IMR-90 (cell line): ENCODE data around the gene HPS4. TPM values are rescaled to one million over a fixed set of nuclear protein-coding genes. Genes with fewer than 3 reads are reported as not detected.

Source experiments
- ATAC-seq: fragments of 200-7000 bp; cut with Tn5 transposase; 2 replicates; pipeline ENCODE4 v1.9.1; 2020; ENCODE audit warnings: low read depth, mild to moderate bottlenecking, moderate library complexity
- BruUV-seq: library from RNA; stranded (reverse); fragments of 400-500 nt; replicated peaks from 2 replicates; lab custom pipeline; 2021; lab: Mats Ljungman, UMichigan
- CTCF ChIA-PET: fragments of 300-600 bp; formaldehyde crosslinking; extraction: SDS; loops from one replicate; lab custom pipeline; 2021; ENCODE audit warnings: antibody characterized with exemption; lab: Yijun Ruan, JAX
- POLR2A ChIA-PET: fragments of 300-600 bp; sonication (Branson Sonifier 250); formaldehyde crosslinking; loops from one replicate; lab custom pipeline; 2022; ENCODE audit warnings: antibody characterized with exemption; ENCODE audit not compliant: unreplicated experiment; lab: Charles Lee
- DNase-seq: peaks from one replicate; pipeline ENCODE4 v3.0.0; 2013
- H2AFZ ChIP-seq: replicated peaks from 2 replicates; pipeline ENCODE3; 2013; ENCODE audit warnings: low read length, mild to moderate bottlenecking; ENCODE audit not compliant: poor library complexity
- H2AK5ac ChIP-seq: 2 replicates; pipeline ENCODE4 v1.6.1; 2013; ENCODE audit warnings: low read depth, low read length, inconsistent platforms
- H2AK9ac ChIP-seq: replicated peaks from 2 replicates; pipeline ENCODE3; 2013; ENCODE audit warnings: mild to moderate bottlenecking, low read depth, low read length, moderate library complexity; ENCODE audit not compliant: poor library complexity
- H2BK120ac ChIP-seq: 2 replicates; pipeline ENCODE4 v1.6.1; 2013; ENCODE audit warnings: low read depth, low read length, inconsistent platforms
- H2BK15ac ChIP-seq: 3 replicates; pipeline ENCODE4 v1.6.1; 2013; ENCODE audit warnings: low read depth, low read length, inconsistent platforms
- H2BK20ac ChIP-seq: 2 replicates; pipeline ENCODE4 v1.6.1; 2013; ENCODE audit warnings: low read depth, mild to moderate bottlenecking, inconsistent platforms, low read length, moderate library complexity
- H2BK5ac ChIP-seq: 2 replicates; pipeline ENCODE4 v1.6.1; 2013; ENCODE audit warnings: mild to moderate bottlenecking, low read depth, low read length, inconsistent platforms; ENCODE audit not compliant: poor library complexity, severe bottlenecking
- H3K14ac ChIP-seq: replicated peaks from 2 replicates; pipeline ENCODE4 v1.6.1; 2013; ENCODE audit warnings: low read depth, low read length, inconsistent platforms
- H3K18ac ChIP-seq: 2 replicates; pipeline ENCODE4 v1.6.1; 2013; ENCODE audit warnings: low read depth, low read length, control low read depth
- H3K23ac ChIP-seq: 2 replicates; pipeline ENCODE4 v1.6.1; 2013; ENCODE audit warnings: low read depth, low read length, inconsistent platforms
- H3K27ac ChIP-seq: 2 replicates; pipeline ENCODE4 v1.5.1; 2013; ENCODE audit warnings: mild to moderate bottlenecking, control low read depth, low read length; ENCODE audit not compliant: insufficient read depth
- H3K27me3 ChIP-seq: 2 replicates; pipeline ENCODE4 v1.6.1; 2013; ENCODE audit warnings: low read length; ENCODE audit not compliant: control insufficient read depth, insufficient read depth
- H3K36me3 ChIP-seq: 2 replicates; pipeline ENCODE4 v1.6.1; 2013; ENCODE audit warnings: low read length, mixed read lengths; ENCODE audit not compliant: control insufficient read depth, insufficient read depth
- H3K4ac ChIP-seq: 2 replicates; pipeline ENCODE4 v1.6.1; 2013; ENCODE audit warnings: low read depth, low read length, inconsistent platforms
- H3K4me1 ChIP-seq: 2 replicates; pipeline ENCODE4 v1.6.1; 2013; ENCODE audit warnings: low read length, mixed read lengths; ENCODE audit not compliant: control insufficient read depth, insufficient read depth
- H3K4me2 ChIP-seq: 2 replicates; pipeline ENCODE4 v1.6.1; 2013; ENCODE audit warnings: low read depth, mild to moderate bottlenecking, control low read depth, low read length, moderate library complexity
- H3K4me3 ChIP-seq: 2 replicates; pipeline ENCODE4 v1.5.1; 2013; ENCODE audit warnings: low read depth, mild to moderate bottlenecking, control low read depth, low read length, moderate library complexity; ENCODE audit not compliant: insufficient read depth
- H3K56ac ChIP-seq: 2 replicates; pipeline ENCODE4 v1.6.1; 2013; ENCODE audit warnings: low read length, inconsistent platforms; ENCODE audit not compliant: insufficient read depth; ENCODE audit errors: extremely low read depth
- H3K79me1 ChIP-seq, 2 experiments: 2 replicates each; pipeline ENCODE4 v1.6.1; 2013; ENCODE audit warnings: low read length in 2 of 2, inconsistent platforms in 1 of 2, low read depth in 1 of 2
- H3K9ac ChIP-seq: 2 replicates; pipeline ENCODE4 v1.6.1; 2013; ENCODE audit warnings: low read depth, low read length, control low read depth
- H3K9me1 ChIP-seq: 2 replicates; pipeline ENCODE4 v1.6.1; 2013; ENCODE audit warnings: low read length, inconsistent platforms; ENCODE audit not compliant: insufficient read depth
- H3K9me3 ChIP-seq: 2 replicates; pipeline ENCODE4 v1.6.1; 2013; ENCODE audit warnings: low read length; ENCODE audit not compliant: control insufficient read depth, insufficient read depth
- H4K20me1 ChIP-seq: 2 replicates; pipeline ENCODE4 v1.6.1; 2013; ENCODE audit warnings: low read length, inconsistent platforms; ENCODE audit not compliant: insufficient read depth
- H4K5ac ChIP-seq: 2 replicates; pipeline ENCODE4 v1.6.1; 2013; ENCODE audit warnings: mild to moderate bottlenecking, low read depth, low read length, control low read depth
- H4K8ac ChIP-seq, 2 experiments: 2 replicates each; pipeline ENCODE4 v1.6.1; 2013; ENCODE audit warnings: low read depth in 2 of 2, low read length in 2 of 2, control low read depth in 1 of 2, inconsistent platforms in 1 of 2
- H4K91ac ChIP-seq: 2 replicates; pipeline ENCODE4 v1.6.1; 2013; ENCODE audit warnings: low read depth, low read length, inconsistent platforms; ENCODE audit not compliant: insufficient read depth
- BHLHE40 ChIP-seq: fragments of 150-350 bp; IDR thresholded peaks from 2 replicates; pipeline ENCODE4 v1.6.1; 2016; ENCODE audit warnings: mild to moderate bottlenecking, low read depth, low read length
- CEBPB ChIP-seq: IDR thresholded peaks from 2 replicates; pipeline ENCODE4 v1.6.1; 2012; ENCODE audit warnings: low read depth, low read length, improper control_type of control experiment
- FOS ChIP-seq: fragments of 150-350 bp; IDR thresholded peaks from 2 replicates; pipeline ENCODE4 v1.6.1; 2016; ENCODE audit warnings: low read depth, low read length
- MAFK ChIP-seq: IDR thresholded peaks from 2 replicates; pipeline ENCODE4 v1.6.1; 2012; ENCODE audit warnings: low read depth, low read length, improper control_type of control experiment
- MAZ ChIP-seq: IDR thresholded peaks from 2 replicates; pipeline ENCODE4 v1.6.1; 2012; ENCODE audit warnings: low read depth, mild to moderate bottlenecking, low read length, improper control_type of control experiment, moderate library complexity, borderline replicate concordance
- MXI1 ChIP-seq: IDR thresholded peaks from 2 replicates; pipeline ENCODE4 v1.6.1; 2012; ENCODE audit warnings: low read depth, mild to moderate bottlenecking, low read length, moderate library complexity, borderline replicate concordance
- POLR2A ChIP-seq: IDR thresholded peaks from 2 replicates; pipeline ENCODE4 v1.6.1; 2012; ENCODE audit warnings: mild to moderate bottlenecking, low read depth, low read length
- RAD21 ChIP-seq: IDR thresholded peaks from 2 replicates; pipeline ENCODE4 v1.6.1; 2012; ENCODE audit warnings: low read length, improper control_type of control experiment
- RCOR1 ChIP-seq: IDR thresholded peaks from 2 replicates; pipeline ENCODE4 v1.6.1; 2012; ENCODE audit warnings: mild to moderate bottlenecking, low read length, improper control_type of control experiment; ENCODE audit not compliant: insufficient replicate concordance
- RFX5 ChIP-seq: IDR thresholded peaks from 2 replicates; pipeline ENCODE4 v1.8.0; 2012; ENCODE audit warnings: low read depth, mild to moderate bottlenecking, low read length, moderate library complexity
- SMC3 ChIP-seq: fragments of 150-350 bp; IDR thresholded peaks from 2 replicates; pipeline ENCODE4 v1.6.1; 2016; ENCODE audit warnings: low read depth, mild to moderate bottlenecking, antibody characterized with exemption, low read length, moderate library complexity
- WGBS, 2 experiments: methylation state at CpG; one replicate each; pipeline versions ENCODE4 v1.1.5 to v1.1.7; 2013; ENCODE audit warnings: missing lambda C conversion rate in 2 of 2; ENCODE audit not compliant: insufficient read length in 1 of 2; ENCODE audit errors: extremely low coverage in 2 of 2; 5-methylcytosine and 5-hydroxymethylcytosine counted together
- dilution Hi-C: fragments of 300-500 bp; cut with HindIII; formaldehyde crosslinking; loops from one replicate; pipeline ENCODE4 v1.14.3; 2018; ENCODE audit warnings: low sequenced_read_pairs; ENCODE audit not compliant: unreplicated experiment
- in situ Hi-C: fragments of 300-500 bp; cut with MboI; formaldehyde crosslinking; loops from 3 replicates; pipeline ENCODE4 v1.14.3; 2019; ENCODE audit warnings: low sequenced_read_pairs, inconsistent platforms, mixed read lengths
- intact Hi-C: fragments of 100-400 bp; cut with micrococcal nuclease; formaldehyde crosslinking; loops from 2 replicates; pipeline ENCODE4 v1.10.0; 2022
- polyA plus RNA-seq, 3 experiments: library from polyadenylated mRNA; depleted of rRNA; stranded (reverse); fragments of >200 nt; gene quantifications; 2 replicates each; pipeline ENCODE4 v1.2.3, GENCODE V29; 2012; ENCODE audit warnings: low replicate concordance in 1 of 3
- total RNA-seq: library from RNA; depleted of rRNA; stranded (reverse); fragments of >200 nt; gene quantifications from 2 replicates; pipeline ENCODE4 v1.2.3, GENCODE V29; 2012
- TF ChIP-seq, protein P1 (sequence below): conservative IDR thresholded peaks from 2 replicates; pipeline ENCODE4 v1.5.1; 2012; ENCODE audit warnings: mild to moderate bottlenecking, low read depth, low read length, improper control_type of control experiment
- TF ChIP-seq, protein P2 (sequence below): fragments of 150-350 bp; IDR thresholded peaks from 2 replicates; pipeline ENCODE4 v1.6.1; 2016; ENCODE audit warnings: low read depth, mild to moderate bottlenecking, low read length, moderate library complexity, borderline replicate concordance
- TF ChIP-seq, protein P3 (sequence below): fragments of 150-350 bp; IDR thresholded peaks from 2 replicates; pipeline ENCODE4 v1.6.1; 2017; ENCODE audit warnings: mild to moderate bottlenecking, antibody characterized with exemption, low read length, low read depth

The HPS4 gene
- total and polyA plus RNA-seq, 2 of the 4 experiments (the other 2 are of a cell fraction) = 15.8 to 19.0 TPM

DNA sequence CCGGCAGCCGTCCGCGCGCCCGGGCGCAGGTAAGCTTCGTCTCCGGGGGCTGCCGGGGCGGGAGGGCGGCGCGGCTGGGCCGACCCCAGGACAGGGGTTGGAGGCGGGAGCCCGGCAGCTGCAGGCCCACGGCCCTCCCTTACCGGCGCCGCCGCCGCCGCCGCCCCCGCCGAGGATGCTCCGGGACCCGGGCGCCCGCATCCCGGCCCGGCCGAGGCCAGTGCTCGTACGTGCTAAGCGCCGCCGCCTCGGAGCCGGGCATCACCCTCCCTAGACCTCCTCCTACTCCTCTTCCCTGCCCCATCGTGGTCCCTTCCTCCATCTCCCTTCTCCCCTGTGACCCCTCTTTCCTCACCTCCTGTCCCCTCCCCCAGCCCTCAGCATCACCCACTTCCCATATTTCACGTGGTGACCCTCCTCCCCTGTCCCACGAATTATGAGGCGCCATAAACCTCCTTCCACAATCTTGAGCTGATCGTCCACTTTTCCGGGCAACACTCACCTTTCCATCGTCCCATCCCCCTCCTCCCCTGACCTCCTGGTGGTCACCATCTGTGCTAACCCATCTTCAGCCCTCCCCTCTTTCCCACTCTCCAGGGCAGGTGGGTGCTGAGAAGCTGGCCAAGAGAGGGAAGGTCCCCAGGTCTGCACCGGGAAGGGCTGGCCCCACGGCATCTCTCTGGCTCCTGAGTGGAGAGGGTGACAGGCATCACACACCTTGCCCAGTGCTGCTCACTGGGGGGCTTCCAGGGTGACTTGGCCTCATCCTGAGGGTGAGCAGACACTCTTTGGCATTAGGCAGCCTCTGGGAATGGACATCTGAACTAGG is 53.9 kb downstream of the HPS4 start:
- peak overlapping the region; percentile 91 for H3K4me2 ChIP-seq
- DNase-seq = no peak
- no peak overlapping the region for H3K9ac ChIP-seq
- BruUV-seq = no TSS peak
- H2BK15ac ChIP-seq = no peak overlapping the region
- H4K5ac ChIP-seq = no peak overlapping the region
- ChIA-PET POLR2A (no interaction called here), CTCF (interaction anchor here (1.1 kb wide), 1 partner anchor 62 kb away, joined by 3 read pairs; no protein-coding TSS in a partner anchor)
- no peaks in the 10 kb centered on the region for H3K79me1 ChIP-seq
- peak overlapping the region; percentile 72 for H3K4me3 ChIP-seq
- peak overlapping the region; percentile 25 to 39; a peak in 1 of 4 replicates for H4K8ac ChIP-seq
- no peak overlapping the region for H4K91ac ChIP-seq
- peak overlapping the region; percentile 55; the same call in 1 of the 2 replicates for H3K4ac ChIP-seq
- dilution Hi-C loops (no loop called here), in situ Hi-C loops (no loop called here), intact Hi-C loops (no loop called here)
- H2AFZ ChIP-seq = peak overlapping the region; percentile 90
- H2AK9ac ChIP-seq = peak overlapping the region; percentile 85
- H2AK5ac ChIP-seq = no peak overlapping the region
- H3K14ac ChIP-seq = peak overlapping the region; percentile 43; the same call in 1 of the 2 replicates
- H3K18ac ChIP-seq = no peak overlapping the region
- H3K27me3 ChIP-seq = peaks cover 19% of the 10 kb centered on the region
- WGBS, 2 experiments = 2% methylated on average over 18 of the region's 50 CpGs; no CpG with 5 or more reads in 1 of the 2 experiments
- H2BK20ac ChIP-seq = no peak overlapping the region; the same call in 1 of the 2 replicates
- no peaks in the 10 kb centered on the region for H3K9me3 ChIP-seq
- H2BK120ac ChIP-seq = no peak overlapping the region
- H3K56ac ChIP-seq = no peak overlapping the region
- H4K20me1 ChIP-seq = no peaks in the 10 kb centered on the region
- 0 out of 2 replicates have a peak, but pooled peaks cover 2% of the 10 kb centered on the region for H3K4me1 ChIP-seq
- peak; percentile 33 for ATAC-seq
- no peak overlapping the region for H2BK5ac ChIP-seq
- 0 out of 2 replicates have a peak, but pooled peaks cover 6% of the 10 kb centered on the region for H3K9me1 ChIP-seq
- peak overlapping the region; percentile 80 for H3K23ac ChIP-seq
- no peaks in the 10 kb centered on the region; the same call in 1 of the 2 replicates for H3K36me3 ChIP-seq
- no peak overlapping the region for H3K27ac ChIP-seq
- TF ChIP-seq RFX5 (no peak), RAD21 (no peak), MAFK (no peak), MAZ (no peak), CEBPB (no peak), FOS (no peak), BHLHE40 (no peak), RCOR1 (no peak), POLR2A (no peak), MXI1 (no peak), SMC3 (no peak)
- TF ChIP-seq, protein P1, sequence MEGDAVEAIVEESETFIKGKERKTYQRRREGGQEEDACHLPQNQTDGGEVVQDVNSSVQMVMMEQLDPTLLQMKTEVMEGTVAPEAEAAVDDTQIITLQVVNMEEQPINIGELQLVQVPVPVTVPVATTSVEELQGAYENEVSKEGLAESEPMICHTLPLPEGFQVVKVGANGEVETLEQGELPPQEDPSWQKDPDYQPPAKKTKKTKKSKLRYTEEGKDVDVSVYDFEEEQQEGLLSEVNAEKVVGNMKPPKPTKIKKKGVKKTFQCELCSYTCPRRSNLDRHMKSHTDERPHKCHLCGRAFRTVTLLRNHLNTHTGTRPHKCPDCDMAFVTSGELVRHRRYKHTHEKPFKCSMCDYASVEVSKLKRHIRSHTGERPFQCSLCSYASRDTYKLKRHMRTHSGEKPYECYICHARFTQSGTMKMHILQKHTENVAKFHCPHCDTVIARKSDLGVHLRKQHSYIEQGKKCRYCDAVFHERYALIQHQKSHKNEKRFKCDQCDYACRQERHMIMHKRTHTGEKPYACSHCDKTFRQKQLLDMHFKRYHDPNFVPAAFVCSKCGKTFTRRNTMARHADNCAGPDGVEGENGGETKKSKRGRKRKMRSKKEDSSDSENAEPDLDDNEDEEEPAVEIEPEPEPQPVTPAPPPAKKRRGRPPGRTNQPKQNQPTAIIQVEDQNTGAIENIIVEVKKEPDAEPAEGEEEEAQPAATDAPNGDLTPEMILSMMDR = no peak
- TF ChIP-seq, protein P2, sequence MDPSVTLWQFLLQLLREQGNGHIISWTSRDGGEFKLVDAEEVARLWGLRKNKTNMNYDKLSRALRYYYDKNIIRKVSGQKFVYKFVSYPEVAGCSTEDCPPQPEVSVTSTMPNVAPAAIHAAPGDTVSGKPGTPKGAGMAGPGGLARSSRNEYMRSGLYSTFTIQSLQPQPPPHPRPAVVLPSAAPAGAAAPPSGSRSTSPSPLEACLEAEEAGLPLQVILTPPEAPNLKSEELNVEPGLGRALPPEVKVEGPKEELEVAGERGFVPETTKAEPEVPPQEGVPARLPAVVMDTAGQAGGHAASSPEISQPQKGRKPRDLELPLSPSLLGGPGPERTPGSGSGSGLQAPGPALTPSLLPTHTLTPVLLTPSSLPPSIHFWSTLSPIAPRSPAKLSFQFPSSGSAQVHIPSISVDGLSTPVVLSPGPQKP = no peak
- TF ChIP-seq, protein P3, sequence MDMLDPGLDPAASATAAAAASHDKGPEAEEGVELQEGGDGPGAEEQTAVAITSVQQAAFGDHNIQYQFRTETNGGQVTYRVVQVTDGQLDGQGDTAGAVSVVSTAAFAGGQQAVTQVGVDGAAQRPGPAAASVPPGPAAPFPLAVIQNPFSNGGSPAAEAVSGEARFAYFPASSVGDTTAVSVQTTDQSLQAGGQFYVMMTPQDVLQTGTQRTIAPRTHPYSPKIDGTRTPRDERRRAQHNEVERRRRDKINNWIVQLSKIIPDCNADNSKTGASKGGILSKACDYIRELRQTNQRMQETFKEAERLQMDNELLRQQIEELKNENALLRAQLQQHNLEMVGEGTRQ = no peak
